NCI-H526 (cell line): ENCODE results near the gene ITGB8.
A peak's percentile ranks its signal among the peaks of the same experiment; 100 is the strongest.

Source experiments
- DNase-seq, 2 experiments: peaks; one replicate each; lab custom pipeline; 2025; lab: John Stamatoyannopoulos, UW

Gene ITGB8

DNA sequence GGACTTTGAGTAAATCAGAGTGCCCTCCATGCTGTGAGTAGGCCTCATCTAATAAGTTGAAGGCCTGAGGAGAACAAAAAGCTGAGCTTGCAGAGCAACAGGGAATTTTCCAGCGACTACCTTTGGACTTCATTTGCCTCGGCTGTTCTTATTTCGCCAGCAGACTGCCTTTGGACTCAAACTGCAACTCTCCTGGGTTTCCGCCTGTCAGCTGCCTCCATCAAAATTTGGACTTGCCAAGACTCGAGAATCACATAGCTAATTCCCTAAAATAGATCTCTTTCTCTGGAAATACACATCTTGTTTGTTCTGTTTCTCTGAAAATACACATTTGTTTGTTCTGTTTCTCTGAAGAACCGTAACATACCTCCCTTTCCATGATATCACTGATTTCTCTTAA is 93.8 kb downstream of the ITGB8 start:
- no peak for DNase-seq

GRCh38 chr7:20430664-20431063 is 100.0 kb downstream of the ITGB8 start:
- no peak for DNase-seq

DNA sequence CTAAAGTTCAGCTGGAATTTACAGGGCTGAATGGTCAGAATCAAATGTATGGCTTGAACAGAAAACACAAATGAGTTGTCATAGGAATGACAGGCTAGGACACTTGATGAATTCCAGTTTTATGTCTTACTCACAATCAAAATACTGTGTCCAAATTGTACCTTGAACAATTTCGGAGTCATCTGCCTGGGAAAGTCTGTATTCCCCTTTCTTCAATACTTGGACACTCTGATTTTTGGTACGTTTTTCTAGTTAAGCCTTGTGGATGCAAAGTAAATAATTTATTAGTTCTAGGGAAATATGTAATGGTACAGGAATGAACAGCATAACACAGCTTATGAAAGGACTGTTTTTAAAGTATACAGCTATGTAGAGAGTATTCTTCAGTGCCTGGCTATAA is 100.4 kb downstream of the ITGB8 start:
- DNase-seq = no peak

GRCh38 chr7:20432071-20432470 is 101.4 kb downstream of the ITGB8 start:
- no peak for DNase-seq

- no peak for DNase-seq
These were observed 104.6 kb downstream of the ITGB8 start for GRCh38 chr7:20435305-20435704.

DNA sequence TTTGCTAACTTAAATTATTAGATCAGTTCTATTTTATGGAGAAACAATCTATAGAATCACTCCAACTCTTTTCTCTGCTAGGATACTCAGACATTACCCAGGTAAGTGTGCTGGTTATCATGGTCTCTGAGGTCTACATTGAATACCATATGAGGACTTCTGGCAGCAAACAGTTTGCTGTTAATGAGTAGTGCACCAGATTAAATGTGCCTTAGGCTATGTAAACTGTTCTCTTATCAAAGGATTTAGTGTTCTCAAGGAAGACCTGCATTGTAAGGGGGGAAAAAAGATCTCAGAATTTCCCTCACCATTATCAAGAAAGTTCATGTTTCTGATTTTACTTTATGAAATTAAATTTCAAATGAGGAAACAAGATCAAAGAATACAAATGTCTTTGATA is 107.5 kb downstream of the ITGB8 start:
- DNase-seq = no peak

DNA sequence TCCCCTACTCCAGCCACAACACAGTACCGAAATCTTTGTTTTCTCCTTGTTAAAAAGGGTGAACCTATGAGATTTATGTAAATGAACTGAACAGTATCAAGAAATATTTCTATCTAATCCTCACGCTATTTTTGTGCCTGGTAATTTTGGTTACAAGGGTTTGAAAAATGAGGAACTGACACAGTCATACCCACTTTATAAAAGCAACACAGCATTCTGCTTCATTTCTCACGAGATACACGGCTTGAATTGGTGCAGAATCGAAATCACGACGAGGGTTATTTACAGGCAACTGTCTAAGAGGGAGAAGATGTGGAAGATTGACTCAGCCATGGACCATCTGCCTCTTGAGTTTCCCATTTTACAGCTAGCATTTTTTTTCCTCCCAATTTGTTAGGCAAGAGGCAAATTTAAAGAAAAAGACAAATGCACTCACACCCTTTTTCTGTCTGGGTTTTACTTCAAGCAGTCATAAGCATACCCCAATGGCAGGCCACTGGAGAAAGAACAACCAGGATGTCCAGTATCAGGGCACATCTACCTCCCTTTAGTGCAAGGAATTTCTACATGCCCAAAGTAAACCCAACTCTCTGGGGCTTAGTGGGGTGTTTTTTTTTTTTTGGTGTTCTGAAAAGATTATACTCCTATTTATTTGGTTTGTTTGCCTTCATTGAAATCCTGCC is 108.1 kb downstream of the ITGB8 start:
- no peak for DNase-seq

DNA sequence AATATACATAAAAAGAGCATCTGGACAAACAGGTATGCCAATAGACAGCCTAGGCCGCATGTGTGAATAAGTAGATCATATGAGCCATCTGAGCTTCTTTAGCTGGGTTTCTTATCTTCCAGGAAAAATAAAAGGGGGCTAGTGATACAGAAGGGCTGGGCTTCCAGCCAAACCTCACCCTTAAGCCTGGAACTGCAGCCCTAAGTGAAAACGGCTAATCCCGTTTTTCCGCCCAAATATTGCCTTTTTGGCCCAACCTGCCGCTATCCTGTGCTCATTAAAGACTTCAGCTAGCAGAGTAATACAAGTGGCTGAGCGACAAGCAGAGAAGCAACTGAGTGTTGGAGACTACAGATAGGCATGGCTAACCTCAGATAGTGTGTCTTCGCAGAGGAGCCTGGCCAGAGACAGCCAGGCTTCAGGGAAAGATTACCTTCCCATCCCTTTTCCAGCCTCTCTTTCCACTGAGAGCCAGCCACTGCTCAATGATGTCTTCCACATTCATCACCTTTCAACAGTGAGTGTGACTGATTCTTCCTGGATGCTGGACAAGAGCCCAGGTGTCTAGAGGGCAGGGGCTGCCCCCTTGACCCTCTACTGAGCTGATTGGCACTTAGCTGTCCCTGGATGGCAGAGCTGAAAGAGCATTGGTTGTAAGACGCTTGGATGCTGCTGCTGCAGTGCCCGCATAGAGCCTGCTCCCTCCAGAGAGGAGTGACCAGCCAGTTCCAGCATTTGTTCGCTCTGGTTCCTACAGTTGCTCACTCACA is 108.9 kb downstream of the ITGB8 start:
- DNase-seq = no peak

- DNase-seq = peak in 1 of 2 experiments; percentile 69
These were observed 109.9 kb downstream of the ITGB8 start for GRCh38 chr7:20440472-20441105.

DNA sequence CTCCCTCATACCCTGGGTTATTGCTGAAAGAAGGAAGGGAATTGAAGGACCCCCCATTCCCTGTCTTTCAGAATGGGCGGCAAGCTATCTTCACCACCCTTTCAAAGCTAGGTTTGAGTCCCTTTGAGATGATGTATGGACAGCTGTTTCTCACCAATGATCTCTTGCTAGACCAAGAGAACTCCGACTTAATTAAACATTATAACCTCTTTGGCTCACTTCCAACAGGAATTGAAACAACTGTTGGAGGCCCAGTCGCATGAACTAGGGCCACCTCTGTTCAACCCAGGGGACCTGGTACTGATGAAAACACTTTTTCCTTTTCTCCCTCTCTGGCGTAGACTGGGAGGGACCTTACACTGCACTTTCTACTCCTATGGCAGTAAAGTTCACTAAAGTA is 110.6 kb downstream of the ITGB8 start:
- no peak for DNase-seq

DNA sequence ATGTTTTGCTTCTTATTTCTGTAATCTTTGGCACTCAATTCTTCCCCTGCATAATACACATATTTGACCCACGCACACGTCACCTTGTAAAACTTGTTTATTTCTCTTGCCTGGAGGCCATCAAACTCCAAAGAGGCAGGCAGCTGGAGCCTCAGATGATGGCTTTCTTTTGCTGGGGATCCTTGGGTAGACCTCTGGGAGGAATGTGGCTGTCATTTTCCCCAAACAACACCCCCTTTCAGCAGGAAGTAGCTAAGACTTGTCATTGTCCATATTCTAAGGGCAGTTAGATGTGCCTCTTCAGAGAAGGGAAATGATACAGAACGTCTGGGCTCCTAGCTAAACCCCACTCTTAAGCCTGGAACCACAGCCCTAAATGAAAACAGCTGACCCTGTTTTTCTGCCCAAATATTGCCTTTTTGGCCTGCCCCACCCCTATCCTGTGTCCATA is 111.3 kb downstream of the ITGB8 start:
- DNase-seq = no peak

DNA sequence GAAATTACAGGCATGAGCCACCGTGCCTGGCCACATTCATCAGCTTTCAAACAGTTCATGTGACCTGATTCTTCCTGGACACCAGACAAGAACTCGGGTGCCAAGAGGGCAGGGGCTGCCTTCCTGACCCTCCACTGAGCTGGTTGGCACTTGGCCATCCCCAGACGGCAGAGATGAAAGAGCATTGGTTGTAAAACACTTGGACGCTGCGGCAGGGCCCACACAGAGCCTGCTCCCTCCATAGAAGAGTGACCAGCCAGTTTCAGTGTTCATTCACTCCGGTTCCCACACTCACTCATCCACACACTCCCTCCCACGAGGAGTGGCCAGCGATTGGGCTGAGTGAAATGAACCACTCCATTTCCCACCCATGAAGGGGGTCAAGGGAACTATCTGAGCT is 112.3 kb downstream of the ITGB8 start:
- no peak for DNase-seq

DNA sequence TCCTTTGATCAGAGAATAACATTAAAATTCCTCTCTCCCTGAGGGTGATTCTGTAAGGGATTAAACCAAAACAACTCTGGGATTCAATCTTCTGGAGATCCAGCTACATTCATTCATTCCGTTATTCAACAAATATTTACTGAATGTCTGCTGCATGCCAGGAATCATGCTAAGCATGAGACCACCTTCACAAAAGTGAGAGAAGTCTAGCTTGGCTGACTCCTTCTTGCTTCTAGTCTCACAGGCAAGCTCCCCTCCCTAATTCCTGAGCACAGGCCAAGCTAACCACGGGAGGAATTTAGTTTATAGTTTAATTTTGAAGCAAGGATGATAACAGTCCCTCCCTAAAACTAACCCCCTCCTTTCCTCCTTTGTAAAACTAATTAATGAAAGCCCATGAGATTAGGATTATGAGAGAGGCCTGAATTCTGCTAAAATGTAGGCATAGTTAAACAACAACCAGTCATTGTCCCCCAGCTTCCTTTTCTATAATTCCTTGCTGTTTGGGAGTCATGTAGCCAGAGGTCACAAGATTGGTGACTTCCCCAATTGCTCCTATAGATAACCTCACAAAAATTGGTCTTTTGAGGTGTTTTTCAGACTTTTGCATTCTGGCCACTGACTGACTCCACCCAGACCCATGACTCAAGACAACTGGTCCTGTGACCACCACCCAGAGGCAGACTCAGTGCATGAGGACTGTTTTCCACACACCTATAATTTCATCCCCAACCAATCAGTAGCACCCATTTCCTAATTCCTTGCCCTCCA is 113.5 kb downstream of the ITGB8 start:
- no peak for DNase-seq

- no peak for DNase-seq
These were observed 116.4 kb downstream of the ITGB8 start for GRCh38 chr7:20447021-20447650.

DNA sequence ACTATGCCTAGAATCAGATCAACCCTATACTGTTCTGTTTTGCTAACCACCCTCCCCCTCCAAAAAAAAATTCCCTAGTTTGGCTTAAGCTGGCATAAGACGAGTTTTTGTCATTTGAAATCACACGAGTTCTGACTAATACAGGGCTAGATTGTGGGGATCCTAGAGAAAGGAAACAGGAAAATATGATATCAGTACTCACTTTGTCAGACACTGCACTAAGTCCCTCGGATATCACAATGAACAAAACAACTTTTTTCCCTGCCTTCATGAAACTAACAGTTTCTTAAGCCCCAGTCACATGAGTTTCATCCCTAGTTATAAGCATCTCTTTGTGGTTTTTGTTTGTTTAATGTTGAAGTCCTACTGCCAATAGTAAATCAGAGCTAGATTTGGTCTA is 118.5 kb downstream of the ITGB8 start:
- no peak for DNase-seq

GRCh38 chr7:20450536-20450935 is 119.8 kb downstream of the ITGB8 start:
- no peak for DNase-seq

DNA sequence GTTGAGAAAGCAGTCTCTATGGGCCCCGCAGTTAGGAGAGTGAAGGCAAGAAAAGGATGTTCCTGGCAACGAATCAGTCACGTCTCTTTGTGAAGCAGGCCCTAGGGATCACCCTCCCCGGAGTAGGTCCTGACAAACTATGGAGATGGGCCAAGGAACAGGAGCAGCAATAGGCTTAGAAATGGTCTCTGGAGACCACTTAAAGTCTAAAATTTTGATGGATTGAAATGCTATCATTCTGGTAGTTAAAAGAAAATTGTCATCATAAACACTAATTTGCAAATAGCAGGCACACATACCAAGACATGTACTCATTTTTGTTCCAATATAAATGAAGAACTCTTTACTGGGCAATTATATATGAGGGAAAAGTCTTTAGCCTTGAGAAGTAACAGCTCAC is 123.5 kb downstream of the ITGB8 start:
- DNase-seq = no peak

GRCh38 chr7:20456701-20457100 is 126.0 kb downstream of the ITGB8 start:
- DNase-seq = no peak

- no peak for DNase-seq
These were observed 127.8 kb downstream of the ITGB8 start for GRCh38 chr7:20458521-20458920.

- no peak for DNase-seq
These were observed 128.7 kb downstream of the ITGB8 start for GRCh38 chr7:20459419-20459818.

DNA sequence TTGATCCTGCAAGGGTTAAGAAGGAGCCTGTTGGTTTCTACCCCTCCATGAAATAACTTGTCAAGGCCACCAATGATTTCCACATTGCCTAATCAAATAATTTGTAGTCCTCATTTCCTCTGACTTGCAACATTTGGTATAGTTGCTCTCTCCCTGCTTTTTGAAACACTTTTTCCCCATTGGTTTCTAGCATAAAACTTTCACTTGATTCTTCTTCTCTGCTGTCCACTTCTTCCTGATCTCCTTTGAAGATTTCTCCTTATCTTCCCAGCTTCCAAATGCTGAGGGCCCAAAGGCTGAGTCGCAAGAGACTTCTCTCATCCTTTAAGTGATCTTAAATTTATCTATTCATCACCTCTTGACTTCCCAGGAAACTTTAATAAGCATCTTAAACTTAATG is 134.2 kb downstream of the ITGB8 start:
- no peak for DNase-seq
